Activated CD4-positive, CD25-positive, alpha-beta regulatory T cell treated with anti-CD3 and anti-CD28 coated beads, Interleukin-2, amount 50 U/mL, for 72 hours (primary cell): Measurements from ENCODE around the gene LSP1.

Experiments used
- DNase-seq: peaks from one replicate; pipeline ENCODE4 v3.0.0; 2021

LSP1 gene

DNA sequence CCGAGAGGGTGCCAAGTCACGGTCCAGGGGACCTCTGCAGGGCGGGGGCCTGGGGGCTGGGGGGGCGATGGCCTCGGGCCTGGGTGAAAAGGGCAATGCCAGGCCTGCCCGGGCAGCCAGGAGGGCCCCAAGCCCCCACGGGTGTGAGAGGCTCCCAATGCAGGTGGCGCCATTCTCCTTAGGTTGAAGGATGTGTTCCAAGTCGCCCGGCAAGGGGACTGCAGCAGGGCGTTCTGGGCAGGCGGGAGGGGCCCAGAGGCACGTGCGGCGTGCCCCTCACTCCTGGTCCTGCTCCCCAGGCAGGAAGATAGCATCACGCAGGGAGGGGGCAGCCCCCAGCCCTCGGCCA is 14.8 kb upstream of the LSP1 start:
- no peak for DNase-seq

DNA sequence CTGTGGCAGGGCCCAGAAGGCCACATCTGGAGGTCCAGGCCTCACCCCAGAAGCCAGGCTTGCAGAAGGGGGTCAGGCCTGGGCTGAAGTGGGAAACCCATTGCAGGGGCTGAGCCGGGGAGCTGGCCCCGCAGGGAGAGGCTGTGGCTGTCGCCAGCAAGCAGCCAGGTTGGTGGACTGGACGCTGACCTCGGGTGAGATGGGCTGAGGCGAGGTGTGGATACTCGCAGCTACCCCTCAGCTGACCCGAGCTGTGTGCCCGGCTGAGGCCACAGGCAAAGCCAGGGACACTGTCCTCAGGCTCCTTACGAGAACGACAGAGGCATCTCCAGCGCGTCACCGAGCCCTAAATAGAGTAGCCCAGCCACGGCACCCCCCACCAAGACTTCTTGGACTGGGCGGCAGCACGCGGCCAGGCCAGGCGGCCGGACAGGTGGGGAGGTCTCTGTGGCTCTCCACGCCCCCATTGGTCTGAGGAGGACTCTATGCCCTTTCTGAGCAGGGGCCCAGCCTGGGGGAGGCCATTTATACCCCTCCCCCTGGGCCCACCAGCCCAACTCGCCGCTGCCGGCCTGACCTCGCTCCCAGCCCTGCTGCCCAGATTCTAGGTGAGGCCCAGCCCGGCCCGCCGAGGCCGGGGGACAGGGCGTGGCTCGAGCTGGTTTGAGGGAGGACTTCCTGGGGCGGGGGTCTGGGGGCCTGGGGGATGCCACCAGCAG is 14.3 kb upstream of the LSP1 start, which contains the start of gene TNNI2:
TSS of gene TNNI2 (plus strand) at position 556 of the 719 bp plus-strand sequence. CDS start 716 bp downstream, outside the sequence.
- DNase-seq, result no peak

DNA sequence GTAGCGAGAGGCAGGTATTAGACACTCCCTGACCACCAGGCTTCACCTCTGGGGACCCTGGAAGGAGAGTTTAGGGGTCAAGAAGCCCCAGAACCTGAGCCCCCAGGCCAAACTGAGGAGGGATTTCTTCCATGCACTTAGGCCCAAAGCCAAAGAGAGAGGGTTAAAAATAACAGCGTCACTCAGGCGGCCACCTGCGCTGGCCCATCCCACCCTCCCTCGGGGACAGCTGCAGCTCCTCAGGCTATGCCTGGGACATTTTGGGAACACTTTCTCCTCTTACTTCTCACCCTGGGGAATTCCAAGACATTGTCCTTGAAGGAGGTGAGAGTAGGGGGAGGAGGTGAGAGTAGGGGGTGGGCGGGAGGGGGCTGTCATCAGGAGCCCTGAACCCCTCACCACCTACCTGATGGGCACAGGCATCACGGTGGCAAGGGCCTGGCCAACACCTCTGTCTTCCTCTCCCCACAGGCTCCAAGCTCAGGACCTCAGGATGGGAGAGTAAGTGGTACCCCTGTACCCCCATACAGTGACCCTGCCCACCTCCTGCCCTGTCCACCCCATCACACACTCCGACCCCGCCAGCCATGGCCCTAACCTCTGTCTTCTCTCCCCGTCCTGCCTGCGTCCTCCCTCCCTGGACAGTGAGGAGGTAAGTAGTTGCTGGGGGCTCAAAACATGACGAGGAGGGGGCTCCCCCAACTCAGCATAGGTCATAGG is 13.5 kb upstream of the LSP1 start:
- DNase-seq, result no peak

DNA sequence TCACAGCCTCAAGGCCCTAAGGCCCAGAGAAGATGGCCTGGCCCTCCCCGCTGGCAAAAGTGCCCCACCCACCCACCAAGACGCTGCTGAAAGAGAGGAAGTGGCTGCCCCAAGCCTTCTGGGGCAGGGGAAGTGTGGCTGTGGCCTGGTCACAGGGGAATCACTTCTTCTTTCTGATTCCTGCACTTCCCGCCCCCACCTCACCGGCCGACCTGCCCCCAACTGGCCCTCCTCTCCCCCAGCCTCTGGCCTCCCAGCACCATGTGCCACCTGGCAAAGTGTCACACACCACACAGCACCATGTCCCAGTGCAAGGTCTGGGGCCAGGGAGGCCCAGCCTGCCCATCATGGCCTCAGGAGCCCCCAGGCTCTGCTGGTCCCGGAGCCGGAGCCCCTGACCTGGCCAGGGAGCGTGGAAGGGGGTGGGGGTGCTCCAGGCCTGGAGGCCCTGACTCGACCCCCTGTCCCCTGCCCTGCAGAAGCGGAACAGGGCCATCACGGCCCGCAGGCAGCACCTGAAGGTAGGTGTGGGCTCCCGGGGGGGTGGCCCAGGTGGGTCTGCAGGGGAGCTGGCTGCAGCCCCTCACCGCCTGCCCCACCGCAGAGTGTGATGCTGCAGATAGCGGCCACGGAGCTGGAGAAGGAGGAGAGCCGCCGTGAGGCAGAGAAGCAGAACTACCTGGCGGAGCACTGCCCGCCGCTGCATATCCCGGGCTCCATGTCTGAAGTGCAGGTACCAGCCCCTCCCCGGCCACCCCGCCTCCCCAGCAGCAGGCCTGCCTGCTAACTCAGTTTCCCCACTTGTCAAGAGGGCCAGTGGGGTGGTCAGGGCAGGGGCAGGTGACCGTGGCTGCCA is 12.7 kb upstream of the LSP1 start:
- no peak for DNase-seq

DNA sequence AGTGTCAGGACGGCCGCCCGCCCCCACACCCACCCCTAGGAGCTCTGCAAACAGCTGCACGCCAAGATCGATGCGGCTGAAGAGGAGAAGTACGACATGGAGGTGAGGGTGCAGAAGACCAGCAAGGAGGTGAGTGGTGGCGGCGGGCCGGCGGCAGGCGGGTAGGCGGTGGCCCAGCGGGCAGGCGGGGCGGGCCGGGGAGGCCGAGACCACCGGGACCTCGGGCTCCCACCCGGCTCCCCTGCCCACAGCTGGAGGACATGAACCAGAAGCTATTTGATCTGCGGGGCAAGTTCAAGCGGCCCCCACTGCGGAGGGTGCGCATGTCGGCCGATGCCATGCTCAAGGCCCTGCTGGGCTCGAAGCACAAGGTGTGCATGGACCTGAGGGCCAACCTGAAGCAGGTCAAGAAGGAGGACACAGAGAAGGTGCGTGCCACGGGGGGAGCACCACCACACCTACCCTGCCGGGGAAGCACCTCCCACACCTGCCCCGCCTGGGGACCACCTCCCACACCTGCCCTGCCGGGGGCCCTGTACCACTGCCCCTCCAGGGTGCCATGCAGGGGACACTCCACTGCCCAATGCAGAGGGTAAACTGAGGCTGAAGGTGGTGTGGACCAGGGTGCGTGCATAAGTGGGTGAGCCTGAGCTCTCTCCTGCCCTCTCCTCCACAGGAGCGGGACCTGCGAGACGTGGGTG is 12.0 kb upstream of the LSP1 start:
- no peak for DNase-seq

DNA sequence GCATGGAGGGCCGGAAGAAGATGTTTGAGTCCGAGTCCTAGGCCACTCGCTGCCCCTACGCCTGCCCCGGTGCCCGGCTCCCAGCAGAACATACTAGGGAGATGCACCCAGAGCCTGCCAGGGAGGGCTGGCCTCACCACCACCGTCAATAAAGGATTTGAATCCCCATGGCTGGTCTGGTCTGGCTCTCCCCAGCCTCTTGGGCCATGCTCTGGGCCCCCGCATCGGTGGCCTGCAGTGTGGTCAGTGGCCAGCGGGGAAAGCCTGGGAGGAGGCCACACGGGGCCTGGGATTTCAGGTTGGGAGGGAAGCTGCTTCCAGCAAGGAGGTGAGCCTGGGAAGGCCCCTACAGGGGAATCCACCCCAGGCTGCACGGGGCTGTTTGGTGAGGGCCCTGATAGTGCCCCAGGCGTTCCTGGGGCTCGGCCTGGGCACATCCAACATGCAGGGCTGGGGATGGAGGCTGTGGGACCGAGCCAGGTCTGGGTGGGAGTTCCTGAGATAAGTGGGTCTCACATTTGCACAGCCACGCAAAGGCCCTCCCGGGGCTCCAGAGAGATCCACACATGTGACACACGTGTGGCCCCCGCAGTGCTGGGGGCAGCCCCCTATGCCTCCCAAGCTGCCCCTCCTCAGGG is 11.3 kb upstream of the LSP1 start:
- no peak for DNase-seq

DNA sequence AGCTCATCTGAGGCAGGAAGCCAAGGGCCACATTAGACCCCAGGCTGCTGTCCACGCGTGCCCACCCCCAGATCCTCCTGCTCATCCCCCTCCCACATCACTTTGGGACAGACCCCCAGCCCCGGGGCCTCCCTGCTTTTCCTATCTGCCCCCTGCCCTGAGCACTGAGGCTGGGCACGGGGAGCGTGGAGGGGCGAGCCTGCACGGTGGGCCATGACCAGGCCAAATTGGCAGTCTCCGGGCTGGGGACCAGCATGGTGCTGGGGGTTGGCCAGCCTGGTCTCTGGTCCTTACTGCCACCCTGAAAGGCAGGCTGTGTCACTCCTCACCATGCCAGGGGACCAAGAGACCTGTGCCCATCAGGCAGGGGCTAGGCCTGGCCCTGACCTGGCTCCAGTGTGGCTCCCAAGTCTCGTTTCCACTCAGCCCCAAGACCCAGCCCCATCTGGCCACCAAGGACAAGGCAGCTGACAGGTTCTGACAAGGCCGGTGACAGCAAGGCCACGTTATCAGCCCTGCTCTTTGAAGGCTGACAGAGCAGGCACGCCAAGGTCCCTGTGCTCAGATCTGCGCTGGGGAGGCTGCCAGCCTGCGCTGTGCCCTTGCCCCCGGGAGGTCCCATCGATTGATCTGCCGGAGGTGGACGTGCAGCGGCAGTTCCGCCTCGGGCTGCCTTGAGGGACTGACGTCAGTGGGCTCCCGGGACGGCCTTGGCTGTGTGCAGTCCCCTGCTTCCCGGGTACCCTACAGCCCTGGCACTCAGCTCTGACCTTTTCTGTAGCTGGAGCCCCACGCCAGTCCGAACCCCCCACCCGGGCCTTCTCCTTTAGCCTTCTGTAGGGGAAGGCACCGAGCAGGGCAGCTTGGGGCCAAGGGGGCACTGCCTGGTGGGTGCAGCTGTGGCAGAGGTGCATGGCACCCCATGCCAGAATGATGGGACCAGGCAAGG is 10.5 kb upstream of the LSP1 start:
- no peak for DNase-seq

DNA sequence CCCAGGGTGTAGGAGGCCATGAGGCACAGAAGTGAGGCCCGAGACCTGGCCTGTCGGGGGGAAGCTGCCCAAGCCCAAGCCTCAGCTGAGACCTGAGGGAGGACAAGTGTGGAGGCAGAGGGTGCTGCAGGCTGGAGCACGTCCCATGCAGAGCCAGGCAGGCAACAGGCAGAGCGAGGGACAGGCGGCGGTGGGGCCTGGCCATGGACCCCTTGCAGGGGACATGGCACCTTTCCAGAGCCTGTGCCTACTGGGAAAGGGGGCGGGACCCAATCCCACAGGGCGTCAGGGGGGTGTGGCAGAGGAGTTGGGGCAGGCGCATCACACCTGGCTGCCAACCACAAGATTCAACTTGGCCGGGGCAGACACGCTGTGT is 9.8 kb upstream of the LSP1 start:
- no peak for DNase-seq

DNA sequence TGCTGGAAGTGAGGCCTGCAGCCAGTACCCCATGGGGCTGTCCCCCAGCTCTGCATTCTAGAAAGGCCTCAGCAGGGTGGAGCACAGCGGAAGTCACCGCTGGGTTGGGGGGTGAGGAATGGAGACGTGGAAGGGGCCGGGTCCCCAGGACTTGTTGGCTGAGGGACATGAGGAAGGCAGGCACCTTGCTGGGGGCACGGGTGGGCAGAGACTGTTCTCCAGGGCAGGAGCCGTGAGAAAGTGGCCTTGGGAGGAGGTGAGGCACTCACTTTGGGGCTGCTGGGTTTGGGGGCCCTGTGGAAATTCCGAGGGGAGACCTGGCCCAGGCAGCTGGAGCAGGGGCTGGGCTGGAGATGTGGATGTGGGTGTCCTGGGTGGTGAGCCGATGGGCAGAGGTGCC is 9.1 kb upstream of the LSP1 start:
- no peak for DNase-seq

DNA sequence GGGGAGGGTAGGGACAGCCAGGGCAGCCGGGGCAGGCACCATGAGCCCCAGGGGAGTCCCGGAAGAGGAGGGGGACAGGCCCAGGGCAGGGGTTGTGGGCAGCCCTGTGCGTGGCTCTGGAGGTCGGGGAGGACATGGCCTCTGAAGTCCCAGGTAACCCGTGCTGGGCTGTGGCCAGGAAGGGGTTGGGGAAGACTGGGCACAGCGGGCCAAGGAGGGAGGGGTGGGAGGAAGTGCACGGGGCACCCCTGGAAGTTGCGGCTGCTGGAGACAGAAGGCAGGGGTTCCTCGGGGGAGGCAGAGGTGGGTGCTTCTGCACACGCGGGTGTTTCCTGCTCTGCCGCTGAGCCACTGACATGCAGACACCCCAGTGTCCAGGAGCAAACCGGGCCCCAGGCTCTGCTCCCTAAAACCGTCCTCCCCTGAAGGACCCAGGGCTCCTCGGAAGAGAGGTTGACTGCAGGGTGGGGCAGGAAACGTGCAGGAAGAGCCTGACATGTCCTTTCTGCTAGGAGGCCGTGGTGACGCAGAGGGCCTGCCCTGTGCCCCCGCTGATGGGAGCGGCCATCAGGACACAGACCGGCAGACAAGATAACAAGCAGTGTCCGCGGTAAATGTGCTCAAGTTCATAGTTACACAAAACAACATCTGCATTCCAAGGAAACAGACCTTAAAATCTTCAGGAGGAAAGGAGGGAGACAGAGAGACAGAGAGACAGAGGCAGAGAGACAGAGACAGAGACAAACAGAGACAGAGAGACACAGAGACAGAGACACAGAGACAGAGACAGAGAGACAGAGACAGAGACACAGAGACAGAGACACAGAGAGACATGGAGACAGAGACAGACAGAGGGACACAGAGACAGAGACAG is 8.4 kb upstream of the LSP1 start:
- DNase-seq, result no peak

DNA sequence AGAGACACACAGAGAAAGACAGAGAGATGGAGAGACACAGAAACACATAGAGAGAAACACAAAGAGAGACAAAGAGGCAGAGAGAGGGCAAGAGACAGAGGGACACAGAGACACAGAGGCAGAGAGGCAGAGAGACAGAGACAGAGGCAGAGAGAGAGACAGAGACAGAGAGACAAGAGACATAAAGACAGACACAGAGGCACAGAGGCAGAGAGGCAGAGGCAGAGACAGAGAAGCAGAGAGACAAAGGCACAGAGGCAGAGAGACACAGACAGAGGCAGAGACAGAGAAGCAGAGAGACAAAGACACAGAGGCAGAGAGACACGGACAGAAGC is 7.8 kb upstream of the LSP1 start:
- no peak for DNase-seq

DNA sequence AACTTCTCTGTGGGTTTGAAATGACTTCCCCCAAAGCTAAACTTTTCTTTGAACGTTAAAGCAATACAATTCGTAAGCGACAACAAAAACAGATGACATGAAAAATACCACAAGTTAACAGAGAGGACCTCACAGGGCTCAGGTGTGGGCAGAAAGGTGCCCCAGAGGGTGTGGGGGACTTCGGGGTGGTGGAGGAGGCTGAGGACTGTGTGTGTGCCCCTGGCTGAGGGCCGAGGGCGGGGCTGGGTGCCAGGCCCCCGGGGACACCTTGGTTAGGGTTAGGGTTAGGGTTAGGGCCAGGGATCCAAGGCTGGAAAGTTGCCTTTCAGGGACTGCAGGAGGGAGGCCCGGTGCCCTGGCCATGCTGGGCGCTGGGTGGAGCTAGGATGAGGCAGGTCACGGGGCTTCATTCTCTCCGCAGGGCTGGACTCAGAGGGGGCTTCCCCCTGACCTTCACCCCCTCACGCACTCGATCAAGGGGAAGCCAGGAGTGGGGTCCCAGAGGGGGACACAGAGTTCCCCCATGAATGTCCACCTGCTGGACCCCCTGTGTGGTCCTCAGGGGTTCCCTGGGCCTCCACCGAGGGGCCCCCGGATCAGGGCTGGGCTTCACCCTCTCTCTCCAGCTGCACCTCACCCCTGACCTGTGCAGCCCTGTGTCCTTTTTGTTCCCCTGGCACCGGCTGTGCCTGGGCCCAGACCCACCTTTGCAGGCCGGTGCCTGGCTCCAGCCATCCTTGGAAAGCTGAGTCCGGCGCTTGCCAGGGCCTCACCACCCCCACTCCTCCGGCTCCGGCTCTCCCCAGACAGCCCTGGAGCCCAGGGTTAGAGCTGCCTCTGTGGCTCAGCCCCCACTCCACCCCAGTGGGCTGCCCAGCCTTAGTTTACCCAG is 7.1 kb upstream of the LSP1 start:
- DNase-seq, result no peak

DNA sequence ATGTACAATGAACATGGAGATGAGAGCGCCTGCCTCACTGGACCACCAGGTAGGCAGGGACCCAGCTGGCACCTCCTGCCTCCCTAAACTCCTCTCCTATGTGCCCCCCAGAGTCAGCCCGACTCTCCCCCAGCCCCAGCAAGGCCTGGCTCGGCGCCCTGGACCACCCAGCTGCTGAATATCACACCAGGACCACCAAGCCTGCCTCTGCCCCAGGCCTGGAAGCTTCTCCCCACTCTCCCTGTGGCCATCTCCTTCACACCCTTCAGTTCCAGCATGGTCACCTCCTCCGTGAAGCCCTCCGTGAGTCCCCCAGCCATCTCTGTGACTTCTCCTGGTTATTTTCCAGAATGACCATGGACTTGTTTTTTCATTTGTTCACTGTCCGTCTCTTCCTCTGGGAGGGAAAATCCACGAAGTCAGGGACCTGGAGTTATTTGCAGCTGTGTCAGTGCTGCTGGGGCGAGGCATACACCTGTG is 6.4 kb upstream of the LSP1 start:
- DNase-seq, result no peak

DNA sequence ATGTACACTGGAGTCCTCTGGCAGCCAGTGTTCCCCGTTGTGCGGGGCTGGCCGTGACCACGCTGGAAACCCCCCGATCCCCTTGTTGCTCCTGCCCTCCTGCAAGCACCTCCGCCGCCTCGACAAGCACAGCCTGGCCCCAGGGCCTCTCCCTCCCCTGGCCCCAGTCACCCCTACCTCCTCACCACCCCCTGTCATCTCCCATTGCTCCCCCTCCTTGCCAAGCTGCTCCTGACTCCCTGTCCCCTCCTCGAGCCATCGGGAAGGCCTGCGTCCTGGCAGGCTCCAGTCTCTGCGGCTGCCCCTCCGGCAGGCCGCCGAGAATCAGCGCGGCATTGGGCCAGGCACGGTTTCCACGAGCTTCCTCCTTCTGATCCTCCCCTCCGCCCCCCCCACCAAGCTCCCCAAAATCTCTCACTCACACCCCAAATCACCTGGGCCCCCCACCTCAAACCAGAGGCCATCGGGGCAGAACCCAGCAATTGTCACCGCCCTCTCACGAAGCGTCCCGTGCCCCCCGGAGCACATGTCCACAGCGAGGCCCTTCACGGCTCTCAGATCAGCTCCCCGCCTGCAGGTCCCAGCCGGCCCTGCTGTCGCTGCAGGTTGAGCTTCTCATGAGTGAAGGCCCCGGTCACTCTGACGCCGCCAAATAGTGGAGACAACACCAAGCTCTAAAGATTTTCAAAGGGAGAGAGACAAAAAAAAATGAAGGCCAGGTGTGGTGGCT is 5.7 kb upstream of the LSP1 start:
- no peak for DNase-seq

DNA sequence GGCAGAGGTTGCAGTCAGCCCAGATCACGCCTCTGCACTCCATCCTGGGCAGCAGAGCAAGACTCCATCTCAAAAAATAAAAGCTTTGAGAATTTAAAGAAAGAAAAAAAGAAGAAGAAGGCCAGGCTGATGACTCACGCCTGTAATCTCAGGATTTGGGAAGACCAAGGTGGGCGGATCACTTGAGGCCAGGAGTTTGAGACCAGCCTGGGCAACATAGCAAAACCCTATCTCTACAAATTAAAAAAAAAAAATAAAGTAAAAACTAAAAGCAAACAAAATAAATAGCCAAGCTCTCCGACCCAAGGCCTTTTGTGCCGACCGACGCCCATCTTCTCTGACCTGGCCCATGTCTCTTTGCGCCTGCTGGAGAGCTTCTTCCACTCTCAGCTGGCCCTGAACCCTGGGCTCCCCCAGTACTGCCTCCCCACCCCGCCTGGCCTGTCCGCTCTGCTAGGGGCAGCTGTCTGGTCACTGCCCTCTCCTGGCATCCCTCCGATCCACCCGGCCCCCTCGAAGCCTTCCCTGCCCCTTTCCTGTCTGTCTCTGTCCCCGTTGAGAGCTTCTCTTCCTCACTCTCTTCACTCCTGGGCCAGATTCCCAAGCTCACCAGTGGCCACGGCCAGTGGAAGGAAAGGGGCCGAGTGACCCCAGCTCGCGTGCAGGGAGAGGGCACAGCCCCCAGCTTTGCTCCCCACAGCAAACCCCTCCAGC is 4.8 kb upstream of the LSP1 start:
- DNase-seq, result no peak

DNA sequence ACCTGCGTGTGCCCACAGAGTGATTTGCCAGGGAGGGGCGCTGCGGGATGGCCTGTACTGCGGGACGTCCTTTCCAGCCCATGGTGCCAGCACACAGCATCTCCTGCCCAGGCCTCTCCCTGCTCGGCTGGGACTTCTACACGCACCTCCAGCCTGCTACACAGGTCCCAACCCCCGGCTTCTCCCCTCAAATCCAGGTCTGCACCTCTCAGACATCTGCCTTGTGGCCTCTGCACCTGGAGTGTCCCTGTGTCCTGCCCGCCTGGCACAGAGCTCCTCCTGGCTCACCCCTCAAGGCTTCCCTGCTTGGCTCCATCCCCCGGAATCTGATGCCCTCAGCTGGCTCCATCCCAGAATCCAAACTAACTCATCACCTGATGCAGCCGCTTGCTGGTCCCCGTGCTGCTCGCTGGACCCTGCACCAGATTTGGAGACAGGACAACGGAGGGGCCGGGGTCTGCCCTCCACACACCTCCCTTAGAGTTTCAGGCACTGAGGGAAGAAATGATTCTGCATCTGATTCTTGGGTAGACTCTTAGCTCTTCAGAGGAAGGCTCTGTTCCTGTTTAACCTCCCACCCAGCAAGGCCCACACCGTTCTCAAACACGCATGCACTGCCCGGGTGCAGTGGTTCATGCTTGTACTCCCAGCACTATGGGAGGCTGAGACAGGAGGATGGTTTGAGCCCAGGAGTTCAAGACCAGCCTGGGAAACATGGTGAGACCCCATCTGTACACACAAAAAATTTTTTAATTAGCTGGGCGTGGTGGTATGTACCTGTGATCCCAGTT is 4.0 kb upstream of the LSP1 start:
- no peak for DNase-seq
